PC-9 (cell line): Measurements from ENCODE around the gene UBXN10.

ENCODE experiments used
- CTCF ChIP-seq: fragments of 200-600 bp; sonication (generic); conservative IDR thresholded peaks from 2 replicates; pipeline ENCODE4 v1.6.1; 2017; ENCODE audit warnings: mixed run types, antibody characterized with exemption, mild to moderate bottlenecking, moderate library complexity
- EZH2 ChIP-seq: fragments of 200-600 bp; sonication (generic); IDR thresholded peaks from 2 replicates; pipeline ENCODE4 v1.8.0; 2017; ENCODE audit warnings: antibody characterized with exemption, low read depth

- TF ChIP-seq CTCF, result no peak
- TF ChIP-seq EZH2, result no peak
Measured at GRCh38 chr1:20237646-20238045, 51.8 kb downstream of the UBXN10 start.
